ENCODE data around the gene CPT1C.

GRCh38 chr19:49761249-49761624, 70.3 kb downstream of the CPT1C start:
- TF ChIP-seq CTCF (IDR thresholded peaks at IDR 0.05; ENCODE audit: extremely low read depth in 1 of 2, insufficient read depth in 1 of 2, low read depth in 1 of 2, low read length in 2 of 2) (no peak), POLR2AphosphoS5 (IDR thresholded peaks at IDR 0.05; ENCODE audit: insufficient read depth, low read depth, low read length) (no peak), EZH2 (IDR thresholded peaks at IDR 0.05; ENCODE audit: borderline replicate concordance, low read depth, low read length, severe bottlenecking) (no peak), MAX (IDR thresholded peaks at IDR 0.05; ENCODE audit: insufficient read depth, insufficient read length) (no peak), POLR2A (IDR thresholded peaks at IDR 0.05; ENCODE audit: low read depth, low read length) (no peak), FOS (IDR thresholded peaks at IDR 0.05; ENCODE audit: borderline replicate concordance, insufficient read depth, low read length) (no peak), GATA2 (IDR thresholded peaks at IDR 0.05; ENCODE audit: insufficient read depth, insufficient read length, low read depth, low read length) (no peak), MYC (IDR thresholded peaks at IDR 0.05; ENCODE audit: low read depth, low read length) (no peak)
